NCI-H748 (cell line): ENCODE results near the gene KCNQ1.

Experiments used
- DNase-seq: peaks from one replicate; lab custom pipeline; 2025; ENCODE audit not compliant: unreplicated experiment; lab: John Stamatoyannopoulos, UW

KCNQ1 gene

DNA sequence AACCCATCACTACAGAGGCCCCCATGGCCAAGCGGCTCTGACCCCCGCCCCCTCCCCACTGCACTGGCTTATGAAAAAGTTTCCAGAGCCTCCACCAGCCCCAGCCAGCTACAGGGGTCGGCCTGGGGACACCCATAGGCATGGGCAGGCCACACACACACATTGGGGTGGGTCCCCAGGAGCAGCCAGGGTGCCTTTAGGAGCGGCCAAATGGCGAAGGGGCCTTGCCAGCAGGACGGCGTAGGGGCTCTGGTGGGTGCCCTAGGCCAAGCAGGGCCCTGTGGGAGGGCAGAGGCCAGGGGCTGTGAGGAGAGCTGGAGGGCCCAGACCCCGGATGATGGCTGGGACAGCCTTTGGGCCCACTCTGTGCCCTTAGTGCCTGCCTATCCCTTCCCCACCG lies 34.2 kb upstream of the KCNQ1 start:
- DNase-seq = no peak

DNA sequence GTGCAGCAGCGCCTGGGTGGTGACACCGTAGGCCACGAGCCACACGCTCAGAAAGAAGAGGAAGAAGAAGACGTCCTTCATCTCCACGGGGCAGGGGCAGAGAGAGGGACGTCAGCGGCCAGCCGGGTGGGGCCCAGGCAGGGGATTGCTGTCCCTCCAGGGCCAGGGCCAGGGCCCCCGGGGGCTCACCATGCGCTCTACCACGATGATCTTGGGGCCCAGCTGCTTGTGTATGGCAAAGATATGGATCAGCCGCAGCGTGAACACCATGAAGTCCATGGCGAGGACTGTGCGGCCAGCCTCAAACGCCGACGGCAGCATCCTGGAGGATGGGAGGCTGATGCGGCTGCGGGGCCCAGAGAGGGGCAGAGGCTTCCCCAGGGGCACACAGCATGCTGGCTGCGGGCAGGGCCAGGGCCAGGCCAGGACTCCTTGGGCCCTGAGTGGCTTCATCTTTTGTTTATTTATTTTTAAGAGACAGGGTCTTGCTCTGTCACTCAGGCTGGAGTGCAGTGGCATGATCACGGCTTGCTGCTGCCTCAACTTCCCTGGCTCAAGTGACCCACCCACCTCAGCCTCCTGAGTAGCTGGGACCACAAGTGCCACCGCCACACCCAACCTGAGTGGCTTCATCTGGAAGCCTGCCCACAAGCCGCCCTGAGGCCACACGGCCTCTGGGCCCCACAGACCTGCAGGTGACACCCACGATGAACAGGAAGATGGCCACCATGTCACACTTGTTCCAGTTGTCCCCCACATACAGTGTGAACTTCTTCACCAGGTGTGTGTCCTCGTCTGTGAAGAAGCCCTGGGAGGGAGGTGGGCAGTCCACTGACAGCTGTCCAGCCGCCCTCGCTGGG lies 33.1 kb upstream of the KCNQ1 start:
- no peak for DNase-seq

- DNase-seq = no peak
Measured at GRCh38 chr11:2412323-2412722, 32.5 kb upstream of the KCNQ1 start.

DNA sequence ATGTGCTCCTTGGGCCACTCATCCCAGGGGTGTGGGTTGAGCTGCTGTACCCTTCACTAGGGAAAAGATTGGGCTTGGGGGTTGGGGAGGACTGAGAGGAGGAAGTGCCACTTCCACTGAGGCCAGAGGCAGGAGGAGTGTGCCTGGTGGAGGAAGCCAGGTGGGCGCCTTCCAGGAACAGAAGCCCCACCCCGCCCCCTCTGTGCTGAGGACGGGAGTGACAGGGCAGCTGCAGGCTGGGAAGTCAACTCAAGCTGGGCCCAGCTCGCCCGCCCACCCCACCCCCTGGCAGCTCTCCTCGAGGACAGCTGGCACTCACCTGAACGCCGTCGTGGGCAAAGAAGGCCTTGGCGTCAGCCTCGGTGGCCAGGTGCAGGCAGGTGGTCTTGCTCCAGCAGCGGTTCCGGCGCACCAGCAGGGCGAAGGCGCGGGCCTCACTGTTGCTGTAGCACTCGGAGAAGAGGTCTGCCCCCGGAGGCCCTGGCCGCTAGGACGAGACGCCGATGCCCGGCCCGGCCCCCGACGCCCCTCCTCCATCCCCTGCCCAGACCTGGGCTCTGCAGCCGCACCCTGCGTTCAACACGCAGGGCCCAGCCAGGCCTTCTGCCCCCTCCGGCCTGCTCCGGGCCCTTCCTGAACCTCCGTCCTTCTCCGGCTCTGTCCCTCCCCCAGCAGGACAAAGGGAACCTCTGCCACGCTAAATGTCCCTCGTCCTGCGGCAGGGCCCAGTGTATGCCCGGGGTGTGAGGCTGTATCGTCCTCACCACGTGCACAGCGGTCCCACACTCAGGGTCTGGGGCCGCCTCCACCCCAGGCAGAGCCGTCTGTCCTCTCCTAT lies 30.8 kb upstream of the KCNQ1 start:
- peak; percentile 16 for DNase-seq

GRCh38 chr11:2414616-2415015 lies 30.2 kb upstream of the KCNQ1 start:
- DNase-seq = no peak

GRCh38 chr11:2415171-2415570 lies 29.6 kb upstream of the KCNQ1 start:
- DNase-seq = no peak

DNA sequence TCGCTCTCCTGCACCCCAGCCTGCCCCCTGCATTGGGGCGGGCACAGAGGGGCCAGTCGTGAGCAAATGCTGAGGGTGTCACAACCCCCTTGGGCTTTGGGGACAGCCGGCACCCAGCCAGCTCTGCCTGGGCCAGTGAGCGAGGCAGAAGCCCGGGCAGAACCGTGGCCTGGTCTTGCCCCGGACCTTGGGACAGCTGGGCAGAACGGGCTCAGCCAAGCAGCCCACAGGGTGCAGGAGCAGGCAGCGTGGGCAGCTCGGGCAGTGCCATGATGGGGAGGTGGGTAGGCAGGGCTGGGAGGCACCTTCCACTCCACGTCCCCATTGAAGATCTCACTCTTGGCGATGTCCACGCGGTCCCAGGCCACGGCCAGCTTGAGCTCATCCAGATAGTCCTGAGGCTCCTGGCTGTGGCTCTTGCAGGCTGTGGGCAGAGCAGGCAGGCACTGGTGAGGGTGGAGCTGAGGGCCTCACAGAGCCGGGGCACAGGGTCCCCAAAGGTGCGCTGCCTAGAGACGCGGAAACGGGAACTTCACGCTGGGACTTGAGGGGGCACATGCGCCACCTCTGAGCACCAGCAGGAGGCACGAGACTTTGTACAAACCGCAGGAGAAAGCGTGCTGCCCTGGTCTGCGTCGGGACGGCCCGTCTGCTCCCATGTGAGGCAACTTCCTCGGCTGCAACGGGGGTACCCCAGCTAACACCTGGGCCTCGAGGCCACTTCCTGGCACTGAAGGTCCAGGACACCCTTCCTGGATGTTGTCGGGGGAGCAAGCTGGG lies 29.0 kb upstream of the KCNQ1 start:
- no peak for DNase-seq

GRCh38 chr11:2416765-2417164 lies 28.0 kb upstream of the KCNQ1 start:
- peak; percentile 15 for DNase-seq

GRCh38 chr11:2417856-2418692 lies 26.7 kb upstream of the KCNQ1 start:
- DNase-seq = no peak

DNA sequence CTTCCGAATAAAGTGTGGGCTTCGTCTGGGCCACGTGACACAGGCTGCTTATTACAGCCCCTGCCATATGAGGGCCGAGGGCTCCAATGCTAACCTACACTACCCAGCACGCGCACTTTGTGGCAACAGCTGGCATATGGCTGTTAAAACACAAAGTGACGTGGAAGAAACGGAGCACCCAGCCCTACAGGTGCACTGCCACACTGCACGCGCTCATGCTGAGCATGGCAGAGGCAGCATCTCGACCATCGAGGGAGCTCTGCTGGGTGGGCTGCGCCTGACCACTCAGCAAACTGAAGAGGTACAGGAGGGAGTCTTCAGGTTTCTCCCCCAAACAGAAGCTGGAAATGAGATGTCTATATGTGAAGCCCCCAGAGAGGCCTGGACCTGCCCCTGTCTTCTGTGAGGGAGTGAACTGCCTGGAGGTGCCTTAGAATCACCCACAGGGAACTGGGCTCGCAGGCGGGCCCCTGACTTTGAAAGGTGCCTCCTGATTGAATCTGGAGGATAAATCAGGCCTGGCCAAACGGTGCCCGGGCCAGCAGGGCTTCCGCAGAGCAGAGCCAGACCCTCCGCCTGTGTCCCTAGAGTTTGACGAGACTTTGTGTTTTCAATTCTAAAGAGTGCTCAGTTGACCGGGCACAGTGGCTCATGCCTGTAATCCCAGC lies 26.0 kb upstream of the KCNQ1 start:
- DNase-seq = no peak

DNA sequence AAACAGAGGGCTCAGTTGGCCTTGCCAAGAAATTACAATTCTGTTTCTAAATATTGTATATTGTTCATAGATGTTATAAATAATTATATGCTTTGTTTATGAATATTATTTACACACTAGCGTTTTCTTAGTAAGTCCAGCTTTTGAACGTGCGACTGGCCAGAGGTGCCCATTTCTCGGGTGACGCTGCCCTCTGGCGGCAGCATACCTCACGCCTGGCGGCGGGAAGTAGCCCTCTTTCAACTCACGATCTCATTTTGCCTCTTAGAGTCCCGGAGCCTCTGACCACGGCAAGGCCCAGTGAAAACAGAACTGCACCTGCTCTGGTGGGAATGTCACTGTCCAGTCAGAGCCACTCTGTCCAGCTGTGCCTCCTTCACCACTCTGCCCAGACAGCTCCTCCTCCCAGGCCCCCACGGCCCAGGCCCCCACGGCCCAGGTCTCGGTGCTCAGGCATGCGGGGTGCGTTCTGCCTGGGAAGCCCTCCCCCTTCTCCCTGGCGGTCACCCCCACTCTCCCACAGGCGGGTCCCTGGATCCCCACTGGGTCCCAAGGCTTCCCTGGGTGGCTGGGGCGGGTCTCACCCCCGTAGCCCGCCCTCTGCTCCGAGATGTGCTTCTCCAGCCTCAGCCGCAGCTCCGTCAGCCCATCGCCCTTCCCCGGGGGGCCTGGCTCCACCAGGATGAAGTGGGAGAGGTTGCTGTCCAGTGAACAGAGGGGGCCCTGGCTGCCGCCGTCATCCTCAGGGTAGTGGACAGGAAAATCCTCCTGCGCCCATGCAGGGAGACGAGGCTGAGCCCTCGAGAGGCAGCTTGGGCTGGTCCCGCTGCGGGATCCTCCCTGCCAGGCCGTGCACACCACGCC lies 24.9 kb upstream of the KCNQ1 start:
- DNase-seq = peak; percentile 76

DNA sequence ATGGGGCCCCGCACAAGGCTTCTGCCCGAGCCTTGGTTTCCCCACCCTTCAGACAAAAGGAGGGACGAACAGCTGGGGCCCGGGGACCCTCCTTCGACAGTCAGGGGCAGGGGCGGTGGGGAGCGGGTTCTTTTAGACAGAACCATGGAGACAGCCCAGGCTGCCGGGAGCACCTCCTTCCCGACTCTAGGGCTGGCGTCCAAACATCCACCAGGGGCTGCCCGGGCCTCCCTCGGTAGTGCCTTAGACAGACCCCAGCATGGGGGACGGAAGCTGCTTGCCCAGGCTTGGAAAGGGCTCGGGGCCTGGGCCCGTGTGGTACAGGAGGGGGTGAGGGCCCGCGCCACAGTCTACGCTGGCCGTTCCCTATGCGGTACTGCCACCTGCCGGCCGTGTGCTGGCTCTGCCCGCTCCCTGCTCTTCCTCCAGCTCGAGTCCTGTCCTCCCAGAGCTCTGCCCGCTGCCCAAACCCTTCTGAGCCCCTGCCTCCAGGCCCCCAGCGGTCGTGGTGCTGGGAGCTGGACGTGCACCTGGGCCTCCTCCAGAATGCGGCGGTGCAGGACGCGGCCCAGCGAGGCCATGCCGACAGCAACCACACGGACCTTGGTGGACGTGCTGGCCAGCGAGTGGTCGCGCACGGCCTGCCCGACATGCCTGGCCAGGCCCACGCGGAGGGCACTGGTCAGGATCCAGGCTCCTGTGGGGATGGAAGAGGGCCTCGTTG lies 24.1 kb upstream of the KCNQ1 start:
- peak; percentile 77 for DNase-seq

GRCh38 chr11:2421226-2421994 lies 23.4 kb upstream of the KCNQ1 start:
- no peak for DNase-seq

- no peak for DNase-seq
Measured at GRCh38 chr11:2421996-2422395, 22.8 kb upstream of the KCNQ1 start.

- no peak for DNase-seq
Measured at GRCh38 chr11:2422461-2423156, 22.2 kb upstream of the KCNQ1 start.

- no peak for DNase-seq
Measured at GRCh38 chr11:2423157-2424025, 21.4 kb upstream of the KCNQ1 start.
